Activated CD4-positive, alpha-beta T cell treated with anti-CD3 and anti-CD28 coated beads, Interleukin-2, Interleukin-4, amounts not matched to agents 100 ng/mL and 50 ng/mL, durations not matched to agents 16 hours and 8 hours (primary cell): ENCODE results near the gene CNFN.
A peak's percentile ranks its signal among the peaks of the same experiment; 100 is the strongest.

Source experiments
- DNase-seq: peaks from one replicate; pipeline ENCODE4 v3.0.0-alpha.2; 2020; ENCODE audit warnings: low spot score

CNFN gene

GRCh38 chr19:42409477-42409876, 19.4 kb upstream of the CNFN start:
- no peak for DNase-seq

- no peak for DNase-seq
Measured at GRCh38 chr19:42407816-42408175, 17.7 kb upstream of the CNFN start.

GRCh38 chr19:42407085-42407815, 17.2 kb upstream of the CNFN start:
- DNase-seq, result no peak

- DNase-seq, result no peak
Measured at GRCh38 chr19:42406111-42406510, 16.0 kb upstream of the CNFN start.

GRCh38 chr19:42403586-42403985, 13.5 kb upstream of the CNFN start:
- no peak for DNase-seq

DNA sequence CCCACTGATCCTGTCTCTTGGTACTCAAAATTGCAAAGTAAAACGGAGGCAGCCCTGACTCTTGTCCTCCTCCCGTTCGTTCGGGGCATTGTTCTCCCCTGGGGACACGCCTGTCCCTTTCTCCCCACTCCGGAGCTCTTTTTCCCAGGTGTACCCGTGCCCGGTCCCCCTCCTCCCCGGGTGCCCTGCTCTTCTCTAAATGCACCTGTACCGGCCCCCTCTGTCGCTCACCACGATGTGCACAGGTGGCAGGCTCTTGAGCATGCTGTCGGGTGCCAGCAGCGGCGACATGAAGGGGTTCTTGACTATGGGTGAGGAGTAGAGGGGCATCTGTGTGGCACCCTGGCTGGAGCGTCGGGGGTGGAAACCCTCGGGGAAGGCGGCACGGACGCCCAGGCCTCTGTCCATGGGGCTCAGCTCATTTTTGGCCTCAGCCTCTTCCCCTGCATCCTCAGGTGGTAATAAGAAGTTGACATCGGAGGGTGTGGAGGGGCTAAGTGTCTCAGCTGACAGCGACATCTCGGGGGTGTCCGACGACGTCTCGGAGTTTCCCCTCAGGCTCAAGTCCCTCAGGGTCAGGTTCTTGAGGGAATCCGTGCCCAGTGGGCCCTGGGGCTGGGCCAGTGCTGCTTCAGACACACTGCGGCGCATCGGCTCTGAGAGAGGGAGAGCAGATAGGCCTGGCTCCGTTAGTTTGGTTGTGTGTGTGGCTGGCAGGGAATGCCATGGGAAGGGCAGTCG, 12.4 kb upstream of the CNFN start:
- DNase-seq, result no peak

GRCh38 chr19:42401365-42402303, 11.5 kb upstream of the CNFN start:
- DNase-seq, result peak; percentile 66

DNA sequence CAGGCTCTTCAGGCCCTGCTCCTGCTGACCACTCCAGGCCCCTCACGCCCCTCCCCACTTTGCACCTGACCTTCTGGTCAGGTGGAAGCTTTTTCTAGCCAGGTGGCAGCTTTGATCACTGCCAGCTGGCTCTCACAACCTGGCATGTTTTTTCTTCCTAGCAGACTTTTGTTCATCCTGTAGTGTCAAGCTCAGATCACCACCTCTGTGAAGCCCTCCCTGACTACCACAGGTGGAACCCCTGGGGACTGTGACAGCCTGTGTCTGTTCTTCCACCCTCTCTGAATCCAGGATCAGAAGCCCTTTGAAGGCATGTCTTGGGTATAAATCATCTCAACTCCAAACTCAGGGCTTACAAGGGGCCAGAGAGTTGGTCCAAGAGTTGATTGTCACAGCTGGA, 10.3 kb upstream of the CNFN start:
- no peak for DNase-seq

GRCh38 chr19:42397263-42398166, 7.4 kb upstream of the CNFN start:
- no peak for DNase-seq

- peak; percentile 99 for DNase-seq
Measured at GRCh38 chr19:42396381-42397262, 6.5 kb upstream of the CNFN start.

DNA sequence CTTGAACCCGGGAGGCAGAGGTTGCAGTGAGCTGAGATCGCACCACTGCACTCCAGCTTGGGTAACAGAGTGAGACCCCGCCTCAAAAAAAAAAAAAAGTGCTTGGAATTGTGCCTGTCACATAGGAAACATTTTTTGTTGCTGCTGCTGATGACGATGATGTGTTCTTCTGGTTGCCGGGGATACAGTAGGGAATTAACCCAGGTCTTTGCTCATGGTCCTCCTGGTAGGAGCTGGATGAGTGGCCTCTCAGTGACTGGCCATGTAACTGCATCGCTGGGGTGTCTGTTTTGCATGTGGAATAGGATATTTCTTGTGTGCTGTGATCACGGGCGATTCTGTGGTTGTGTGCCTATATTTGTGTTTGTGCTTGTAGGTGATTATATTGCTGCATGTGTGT, 4.7 kb upstream of the CNFN start:
- DNase-seq, result no peak

GRCh38 chr19:42392165-42392564, 2.1 kb upstream of the CNFN start:
- DNase-seq, result no peak

GRCh38 chr19:42388851-42389489, 1.1 kb downstream of the CNFN start:
- no peak for DNase-seq

GRCh38 chr19:42386974-42387707, 3.0 kb downstream of the CNFN start:
- peak; percentile 54 for DNase-seq

- no peak for DNase-seq
Measured at GRCh38 chr19:42380155-42380554, 9.9 kb downstream of the CNFN start.

DNA sequence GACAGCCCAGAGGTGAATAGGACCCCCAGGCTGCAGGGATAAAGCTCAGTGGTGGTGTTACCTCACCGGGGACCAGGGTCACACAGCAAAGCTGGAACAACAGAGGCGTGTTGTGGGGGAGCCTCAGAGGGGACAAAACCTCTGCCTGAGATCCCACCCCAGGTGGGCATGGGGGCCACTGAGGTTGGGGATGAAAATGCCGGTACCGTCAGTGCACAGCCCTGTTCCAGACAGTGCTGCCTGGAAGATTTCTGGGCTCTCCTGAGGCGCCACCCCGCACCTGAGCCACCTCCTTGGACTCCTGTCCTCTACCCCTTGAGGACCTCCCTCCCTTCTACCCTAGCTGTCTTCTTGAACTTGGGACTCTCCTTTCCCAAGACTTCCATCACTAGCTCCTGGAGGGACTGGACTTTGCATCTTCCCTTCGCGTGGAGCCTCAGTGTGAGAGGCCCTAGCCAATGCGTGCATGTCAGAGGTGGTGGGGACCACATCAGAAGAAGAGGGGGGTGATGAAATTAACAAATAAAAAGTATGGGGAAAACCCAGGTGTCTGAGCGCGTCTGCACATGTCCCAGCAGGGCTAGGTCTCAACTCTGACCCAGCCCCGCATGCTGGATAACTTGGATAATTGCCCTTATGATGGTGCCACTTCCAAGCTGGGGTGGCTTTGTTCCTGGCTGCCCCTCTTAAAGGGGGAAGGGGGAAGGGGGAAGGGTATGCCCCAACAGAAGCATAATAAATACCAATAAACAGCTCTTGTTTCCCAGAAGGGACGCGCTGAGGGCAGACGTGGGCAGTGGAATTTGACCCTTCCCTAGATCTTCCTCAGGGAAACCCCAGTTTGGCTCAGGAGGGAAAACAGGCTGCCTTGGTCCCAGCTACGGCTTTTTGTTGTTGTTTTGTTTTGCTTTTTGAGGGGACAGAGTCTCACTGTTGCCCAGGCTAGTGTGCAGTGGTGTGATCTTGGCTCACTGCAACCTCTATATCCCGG, 11.6 kb downstream of the CNFN start:
- DNase-seq, result no peak

- no peak for DNase-seq
Measured at GRCh38 chr19:42376177-42376555, 13.9 kb downstream of the CNFN start.
